HG02970 (cell line): ENCODE measurements around the gene MED15.

Experiments used
- ATAC-seq: cut with Tn5 transposase; IDR thresholded peaks from one replicate; pipeline ENCODE4 v1.9.1; 2021; ENCODE audit warnings: mild to moderate bottlenecking, moderate library complexity, moderate number of reproducible peaks; ENCODE audit not compliant: unreplicated experiment, low FRiP score

The MED15 gene

DNA sequence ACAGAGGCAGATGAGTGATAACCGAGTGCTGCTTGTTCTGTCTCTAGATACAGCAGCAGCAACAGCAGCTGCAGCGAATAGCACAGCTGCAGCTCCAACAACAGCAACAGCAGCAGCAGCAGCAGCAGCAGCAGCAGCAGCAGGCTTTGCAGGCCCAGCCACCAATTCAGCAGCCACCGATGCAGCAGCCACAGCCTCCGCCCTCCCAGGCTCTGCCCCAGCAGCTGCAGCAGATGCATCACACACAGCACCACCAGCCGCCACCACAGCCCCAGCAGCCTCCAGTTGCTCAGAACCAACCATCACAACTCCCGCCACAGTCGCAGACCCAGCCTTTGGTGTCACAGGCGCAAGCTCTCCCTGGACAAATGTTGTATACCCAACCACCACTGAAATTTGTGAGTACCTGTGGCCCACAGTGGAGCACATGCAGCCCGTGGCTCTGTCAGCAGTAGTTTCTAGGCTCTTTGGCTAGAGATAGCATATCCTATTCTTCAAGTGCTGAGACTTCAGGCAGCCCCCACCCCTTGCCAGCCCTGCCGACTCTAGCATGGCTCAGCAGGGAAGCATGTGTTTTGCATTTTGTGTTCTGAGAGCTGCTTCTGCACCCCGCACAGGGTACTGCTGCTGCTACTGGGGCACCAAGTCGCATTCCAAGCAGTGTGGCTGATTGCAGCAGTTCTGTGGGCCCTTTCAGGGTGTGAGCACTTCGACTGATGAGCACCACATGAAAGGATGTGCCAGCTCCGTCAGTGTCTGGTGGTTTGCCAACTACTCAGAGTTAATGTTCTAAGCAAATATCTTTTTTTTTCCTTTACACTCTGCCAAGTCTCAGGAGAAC, 59.2 kb downstream of the MED15 start:
- no peak for ATAC-seq

DNA sequence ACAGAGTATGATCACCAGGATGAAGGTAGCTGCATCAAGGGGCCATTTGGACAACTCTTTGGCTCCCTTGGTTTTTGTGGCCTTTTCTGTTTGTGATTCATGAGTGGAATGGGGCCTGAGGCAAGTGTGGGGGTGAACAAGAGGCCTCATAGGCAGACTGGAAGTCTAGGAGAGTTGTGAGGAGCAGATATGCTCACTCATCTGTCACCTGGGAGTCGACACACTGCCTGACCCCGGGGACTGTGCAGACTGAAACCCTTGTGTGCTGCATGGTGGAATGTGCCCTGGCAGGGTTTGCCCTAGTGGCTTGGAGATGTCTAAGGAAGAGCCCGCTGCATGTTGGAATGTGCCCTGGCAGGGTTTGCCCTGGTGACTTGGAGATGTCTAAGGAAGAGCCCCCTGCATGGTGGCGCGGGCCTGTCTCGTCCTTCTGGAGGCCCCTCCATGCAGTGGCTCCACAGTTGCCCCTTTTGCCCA, 60.0 kb downstream of the MED15 start:
- ATAC-seq = no peak

DNA sequence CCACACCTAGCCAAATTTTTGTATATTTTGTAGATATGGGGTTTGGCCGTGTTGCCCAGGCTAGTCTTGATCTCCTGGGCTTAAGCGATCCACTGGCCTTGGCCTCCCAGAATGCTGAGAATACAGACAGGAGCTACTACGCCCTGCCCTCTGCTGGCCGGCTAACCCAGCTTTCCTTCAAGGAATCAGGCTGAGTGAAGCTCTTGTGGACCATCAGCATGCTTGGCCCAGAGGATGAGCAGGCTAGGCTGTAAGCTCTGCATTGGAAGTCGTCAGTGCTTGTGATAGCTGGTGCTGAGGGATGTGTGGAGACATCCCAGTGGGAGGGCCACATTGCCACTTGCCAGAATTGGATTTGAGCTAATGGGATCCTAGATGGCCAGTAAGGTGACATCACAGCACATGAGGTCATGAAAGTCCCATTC, 60.6 kb downstream of the MED15 start:
- ATAC-seq = no peak

DNA sequence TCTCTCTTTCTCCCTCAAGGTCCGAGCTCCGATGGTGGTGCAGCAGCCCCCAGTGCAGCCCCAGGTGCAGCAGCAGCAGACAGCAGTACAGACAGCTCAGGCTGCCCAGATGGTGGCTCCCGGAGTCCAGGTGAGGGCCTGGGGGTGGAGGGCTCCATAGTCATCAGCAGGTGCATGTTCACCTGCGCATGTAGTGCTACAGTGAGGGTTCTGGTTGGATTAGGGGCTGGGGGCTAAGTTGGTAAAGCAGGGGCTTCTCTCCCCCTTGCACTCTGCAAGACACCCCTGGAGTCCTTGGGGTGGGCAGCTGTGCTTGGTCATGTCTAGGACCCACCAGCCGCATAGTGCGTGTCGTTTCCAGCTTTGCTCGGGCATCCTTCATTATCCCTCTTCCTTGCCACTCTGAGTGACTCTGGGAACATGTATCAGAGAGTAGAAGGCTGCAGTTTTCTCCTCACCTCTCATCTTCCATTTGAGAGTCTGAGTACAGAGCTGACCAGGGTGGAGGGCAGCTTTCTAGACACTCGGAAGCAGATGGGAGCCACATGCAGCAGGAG, 61.2 kb downstream of the MED15 start:
- ATAC-seq = no peak

DNA sequence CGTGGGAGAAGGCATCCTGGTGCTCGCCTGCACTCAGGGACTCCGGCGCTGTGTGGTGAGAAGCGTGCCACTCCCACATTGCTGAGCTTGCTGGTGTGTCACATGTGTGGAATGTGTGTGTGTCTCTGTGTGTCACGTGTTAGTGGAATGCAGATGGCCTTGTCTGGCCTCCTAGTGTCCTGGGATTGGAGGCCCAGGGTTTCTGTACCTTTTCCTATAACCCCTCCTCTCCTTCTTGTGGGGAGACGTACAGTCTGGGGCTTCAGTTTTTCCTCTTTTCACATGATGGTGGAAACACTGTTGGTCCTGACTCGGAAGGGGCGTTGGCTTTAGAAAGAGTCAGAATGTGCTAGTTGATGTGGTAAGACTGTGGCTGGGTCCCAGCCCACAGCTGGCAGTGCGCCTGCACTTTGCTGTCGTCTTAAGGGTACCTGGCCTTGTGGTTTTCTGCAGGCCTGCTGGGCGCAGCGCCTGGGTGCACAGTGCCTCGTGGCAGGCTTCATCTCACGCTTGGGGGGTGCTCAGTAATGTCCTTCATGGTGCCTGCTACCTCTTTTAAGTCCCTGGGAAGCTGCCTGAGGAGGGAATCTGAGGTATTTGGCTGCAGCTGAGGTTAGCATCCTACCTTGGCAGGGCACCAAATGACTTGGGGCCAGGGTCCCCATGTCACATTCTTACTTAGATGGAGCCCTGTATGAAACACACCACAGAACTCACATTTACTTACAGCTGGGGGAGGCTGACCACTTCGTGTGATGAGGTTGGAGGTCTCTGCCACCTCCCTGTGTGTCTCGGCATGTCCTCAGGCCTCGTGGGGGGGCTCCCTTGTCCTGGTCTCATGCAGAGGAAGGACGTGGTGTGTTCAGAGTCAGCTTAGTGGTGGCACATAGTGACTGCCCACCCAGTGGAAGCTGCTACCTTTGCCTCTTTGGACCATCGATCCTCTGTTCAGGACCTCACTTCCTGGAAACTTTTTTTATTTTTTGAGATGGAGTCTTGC, 61.9 kb downstream of the MED15 start:
- no peak for ATAC-seq

DNA sequence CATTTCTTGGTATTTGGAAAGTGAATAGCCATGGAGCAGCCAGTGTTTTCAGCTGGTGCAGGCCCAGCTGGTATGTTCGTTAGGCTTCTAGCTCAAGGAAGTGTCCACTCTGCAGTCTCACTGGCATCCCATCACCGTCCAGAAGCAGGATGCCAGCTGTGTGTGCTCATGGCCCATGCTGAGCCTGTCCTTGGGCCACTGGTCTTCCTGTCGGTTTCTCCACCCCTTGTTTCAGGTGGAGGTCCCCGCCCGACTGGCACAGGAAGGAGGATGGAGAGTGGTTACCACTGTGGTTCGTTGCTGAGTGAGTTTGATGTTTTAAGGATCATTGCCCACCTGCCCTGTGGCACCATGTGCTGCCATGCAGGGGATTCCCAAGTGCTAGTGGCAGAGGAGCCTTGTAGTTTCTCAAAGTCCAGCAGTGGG, 63.7 kb downstream of the MED15 start:
- no peak for ATAC-seq

DNA sequence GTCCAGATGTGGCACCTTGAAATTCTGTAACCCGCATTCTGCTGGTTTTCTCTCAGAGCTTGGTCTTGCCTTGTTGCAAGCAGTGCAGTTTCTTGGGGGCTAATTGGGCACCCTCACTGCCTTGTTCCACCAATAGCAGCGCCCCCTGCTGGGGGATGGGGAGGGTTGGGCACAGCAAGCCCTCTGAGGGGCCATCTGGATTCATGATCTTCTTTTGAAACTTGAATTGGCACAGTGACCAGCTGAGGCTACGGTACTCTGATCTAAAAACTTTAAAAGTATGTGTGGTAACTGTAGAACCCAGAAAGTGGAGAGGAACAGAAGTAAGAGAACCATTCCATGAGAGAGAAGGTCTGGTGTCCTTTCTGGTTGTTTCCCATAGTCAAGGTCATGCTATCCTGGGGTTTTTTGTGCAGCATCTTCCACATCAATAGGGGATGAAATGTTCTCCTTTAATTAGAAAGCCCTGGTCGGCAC, 64.2 kb downstream of the MED15 start:
- ATAC-seq = no peak

DNA sequence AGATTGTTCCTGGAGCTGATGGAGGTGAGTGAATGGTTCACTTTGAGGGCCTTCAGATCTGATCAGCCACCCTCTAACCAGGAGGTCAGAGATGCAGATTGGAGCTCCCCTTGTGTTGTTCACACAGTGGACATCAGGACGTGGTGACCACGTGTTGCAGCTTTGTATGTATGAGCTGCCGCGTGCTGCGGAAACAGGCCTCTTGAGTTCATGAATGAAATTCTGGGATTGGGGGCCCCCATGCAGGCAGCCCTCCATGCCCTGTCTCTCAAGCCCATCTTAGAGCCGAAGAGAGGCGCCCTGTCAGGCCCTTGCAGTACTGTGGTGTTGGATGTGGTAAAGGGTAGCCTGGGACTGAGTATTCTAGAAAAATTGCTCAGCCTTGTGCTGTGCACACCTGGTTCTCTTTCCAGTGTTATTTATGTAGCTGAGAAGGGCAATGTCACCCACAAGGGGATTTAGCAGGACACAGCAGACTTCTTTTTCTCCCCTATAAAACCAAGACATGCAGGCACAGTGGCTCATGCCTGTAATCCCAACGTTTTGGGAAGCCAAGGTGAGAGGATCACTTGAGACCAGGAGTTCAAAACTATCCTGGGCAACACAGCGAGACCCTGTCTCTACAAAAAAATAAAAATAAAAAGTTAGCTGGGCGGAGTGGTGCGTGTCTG, 64.9 kb downstream of the MED15 start:
- no peak for ATAC-seq

DNA sequence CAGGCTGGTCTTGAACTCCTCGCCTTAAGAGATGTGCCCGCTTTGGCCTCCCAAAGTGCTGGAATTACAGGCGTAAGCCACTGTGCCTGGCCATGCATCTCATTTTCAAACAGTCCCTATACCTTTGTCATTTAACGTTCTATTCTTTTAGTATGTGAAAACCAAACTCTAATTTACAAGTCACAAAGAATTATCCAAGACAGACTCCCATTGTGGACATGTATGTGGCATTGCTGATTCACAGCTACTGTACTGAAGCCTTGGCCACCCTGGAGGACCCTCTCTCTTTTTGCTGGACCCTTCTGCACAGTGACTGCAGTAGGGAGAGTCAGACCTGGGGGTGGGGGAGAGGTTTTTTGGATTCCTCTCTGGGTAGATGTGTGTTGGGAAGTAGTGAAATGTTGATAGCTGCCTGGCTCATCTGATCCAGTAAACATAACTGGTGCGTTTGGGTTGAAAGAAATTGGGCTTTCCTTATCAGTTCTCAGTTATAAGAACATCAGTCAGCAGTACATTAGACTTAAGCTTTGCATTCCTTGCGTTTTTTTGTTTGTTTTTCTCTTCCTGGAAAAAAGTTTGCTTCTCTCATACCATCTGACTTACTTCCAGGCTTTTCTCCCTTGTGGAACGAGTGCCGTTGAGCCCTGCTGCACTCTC, 65.9 kb downstream of the MED15 start:
- ATAC-seq = no peak

DNA sequence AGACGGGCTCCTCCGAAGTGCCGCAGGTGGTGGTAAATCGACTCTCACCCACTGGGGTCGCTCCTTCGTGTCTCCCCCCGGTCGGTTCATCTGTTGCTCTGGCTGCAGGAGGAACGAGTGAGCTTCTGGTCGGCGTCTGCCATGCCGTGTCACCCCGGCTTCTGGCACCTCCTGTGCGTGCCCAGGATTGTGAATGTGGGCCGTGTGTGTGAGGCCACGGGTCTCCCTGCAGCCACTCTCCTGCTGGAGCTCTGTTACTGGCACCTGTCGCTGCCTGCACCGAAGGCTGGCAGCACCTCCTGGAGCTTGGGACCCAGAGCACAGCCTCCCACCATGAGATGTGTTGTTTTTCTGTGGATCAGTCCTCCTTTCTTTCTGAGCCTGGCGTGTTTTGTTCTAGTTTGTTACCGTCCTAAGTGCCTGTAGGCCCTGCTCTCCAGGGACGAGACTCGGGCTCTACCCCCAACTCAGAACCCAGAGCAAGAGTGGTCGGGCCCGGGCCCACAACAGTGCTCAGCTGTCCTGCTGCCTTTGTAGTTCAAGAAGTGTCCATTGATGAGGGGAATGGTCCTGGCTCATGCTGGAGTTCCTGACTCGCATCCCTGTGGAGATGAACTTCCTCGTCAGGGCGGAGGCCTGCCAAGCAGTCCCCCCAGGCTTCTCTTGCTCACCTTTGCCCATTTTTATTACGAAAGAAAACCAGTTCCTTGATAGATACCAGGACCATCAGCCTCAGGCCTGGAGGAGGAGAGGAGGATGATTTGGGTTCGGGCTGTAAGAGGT, 66.6 kb downstream of the MED15 start:
- ATAC-seq = no peak

DNA sequence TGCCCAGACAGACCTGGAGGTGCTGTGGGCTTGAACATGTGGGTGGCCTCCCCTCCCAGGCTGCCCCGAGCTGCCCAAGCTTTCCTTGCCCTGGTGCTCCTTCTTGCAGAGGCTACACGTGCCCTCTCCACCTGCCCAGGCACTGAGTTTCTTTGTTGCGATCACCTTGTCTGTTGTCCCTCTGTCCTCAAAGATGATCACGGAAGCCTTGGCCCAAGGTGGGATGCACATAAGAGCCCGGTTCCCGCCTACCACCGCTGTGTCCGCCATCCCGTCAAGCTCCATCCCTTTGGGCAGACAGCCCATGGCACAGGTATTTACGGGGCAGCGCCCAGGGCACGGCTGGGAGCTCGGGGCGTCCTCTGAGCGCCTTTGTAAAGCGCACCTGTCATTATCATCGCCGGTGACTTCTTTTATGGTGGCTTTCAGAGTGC, 67.5 kb downstream of the MED15 start:
- ATAC-seq = no peak

DNA sequence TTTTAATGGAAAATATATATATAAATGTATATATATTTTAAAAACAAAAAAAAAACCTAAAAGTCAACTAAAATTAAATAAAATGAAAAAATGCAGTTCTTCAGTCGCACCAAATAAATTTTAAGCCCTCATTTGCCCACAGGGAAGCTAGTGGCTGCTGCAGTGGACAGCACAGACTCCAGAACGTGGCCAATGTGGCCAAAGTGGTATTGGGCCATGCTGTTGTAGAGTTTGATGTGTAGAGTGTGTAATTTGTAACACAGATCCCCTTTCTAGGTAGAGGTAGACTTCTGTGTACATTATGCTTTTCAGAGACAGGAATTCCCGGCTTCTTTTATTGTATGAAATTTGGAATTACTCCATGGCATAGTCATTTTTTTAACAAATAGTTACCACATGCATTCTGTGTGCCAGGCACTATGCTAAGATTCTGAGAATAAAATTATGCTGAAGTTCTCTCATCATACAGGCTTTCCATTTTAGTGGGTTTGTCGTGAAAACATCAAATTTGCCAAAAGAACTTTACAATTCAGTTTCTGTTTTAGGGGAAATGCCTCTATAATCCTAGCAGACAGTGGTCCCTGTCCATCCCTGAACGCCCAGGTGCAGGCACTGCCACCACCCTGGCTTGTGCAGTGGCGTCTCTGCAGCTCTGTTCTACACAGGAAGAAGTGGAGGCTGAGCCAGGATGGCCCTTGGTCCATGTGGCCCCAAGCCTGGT, 68.5 kb downstream of the MED15 start:
- no peak for ATAC-seq

DNA sequence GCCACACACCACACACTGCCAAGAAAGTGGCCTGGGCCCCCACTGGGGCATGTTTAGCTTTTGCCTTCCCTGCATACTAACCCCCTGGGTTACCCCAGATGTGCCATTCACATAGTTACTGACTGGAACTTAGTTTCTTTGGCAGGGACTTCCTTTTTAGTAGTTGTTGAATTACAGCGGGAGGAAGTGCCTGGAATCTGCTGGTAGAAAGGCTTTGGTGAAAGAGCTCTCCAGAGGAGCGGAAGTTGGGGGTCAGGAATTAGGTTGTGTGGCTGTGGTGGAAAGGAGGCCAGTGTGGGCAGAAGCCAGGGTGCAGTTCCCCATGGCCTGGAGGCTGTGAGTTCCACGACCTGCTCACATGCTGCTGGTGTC, 69.0 kb downstream of the MED15 start:
- ATAC-seq = no peak

DNA sequence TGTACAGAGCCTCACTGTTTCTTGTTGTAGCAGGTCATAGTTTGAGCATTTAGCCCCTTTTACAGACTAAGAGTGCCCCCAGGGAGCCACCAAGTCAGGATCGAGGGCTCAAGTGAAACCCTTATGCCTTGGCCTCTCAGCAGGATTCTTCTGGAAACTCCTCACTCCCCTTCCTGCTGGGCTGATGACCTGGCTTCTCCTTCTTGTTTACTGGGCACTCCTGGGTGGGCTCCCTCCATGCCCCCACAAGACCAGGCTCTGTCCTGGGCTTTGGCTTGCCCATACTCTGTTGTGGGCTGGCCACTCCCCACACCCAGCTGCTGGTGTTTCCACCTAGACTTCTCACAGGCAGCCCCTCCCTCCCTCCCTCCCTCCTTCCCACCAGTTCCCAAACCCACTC, 69.6 kb downstream of the MED15 start:
- no peak for ATAC-seq

DNA sequence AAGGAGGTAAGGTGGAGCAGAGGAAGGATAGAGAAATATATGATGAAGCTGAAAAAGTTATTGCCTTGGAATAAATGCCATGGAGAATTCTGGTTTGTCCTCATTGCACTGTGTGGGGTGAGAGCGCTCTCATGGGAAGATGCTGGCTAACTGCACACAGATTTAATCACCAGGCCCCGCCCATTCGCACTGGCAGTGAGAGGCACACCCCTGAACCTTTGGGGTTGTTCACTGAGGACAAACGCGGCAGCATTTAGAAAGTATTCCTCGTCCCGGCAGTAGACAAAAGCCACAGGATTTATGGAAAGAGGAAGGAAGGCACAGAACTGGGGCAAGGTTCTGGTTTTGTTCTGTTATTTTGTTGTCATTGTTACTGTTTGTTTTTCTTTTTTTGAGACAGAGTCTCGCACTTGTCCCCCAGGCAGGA, 70.2 kb downstream of the MED15 start:
- no peak for ATAC-seq

DNA sequence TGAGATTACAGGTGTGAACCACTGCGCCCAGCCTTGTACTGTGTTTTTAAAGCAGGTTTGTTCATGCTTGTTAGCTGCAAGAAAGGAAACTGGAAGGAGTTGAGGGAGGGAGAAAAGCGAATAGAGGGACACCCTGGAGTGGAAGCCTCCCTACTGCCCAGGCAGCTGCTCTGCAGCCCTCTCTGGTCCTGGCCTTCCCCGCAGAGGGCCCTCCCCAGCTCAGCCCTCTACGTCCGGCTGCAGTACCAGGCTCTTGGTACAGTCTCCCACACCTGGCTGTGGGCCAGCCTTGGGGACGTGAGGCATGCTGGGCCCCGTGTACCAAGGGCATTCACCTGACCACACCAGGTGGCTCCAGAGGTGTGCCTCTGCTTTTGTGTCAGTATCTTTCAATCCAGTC, 70.8 kb downstream of the MED15 start:
- ATAC-seq = no peak

DNA sequence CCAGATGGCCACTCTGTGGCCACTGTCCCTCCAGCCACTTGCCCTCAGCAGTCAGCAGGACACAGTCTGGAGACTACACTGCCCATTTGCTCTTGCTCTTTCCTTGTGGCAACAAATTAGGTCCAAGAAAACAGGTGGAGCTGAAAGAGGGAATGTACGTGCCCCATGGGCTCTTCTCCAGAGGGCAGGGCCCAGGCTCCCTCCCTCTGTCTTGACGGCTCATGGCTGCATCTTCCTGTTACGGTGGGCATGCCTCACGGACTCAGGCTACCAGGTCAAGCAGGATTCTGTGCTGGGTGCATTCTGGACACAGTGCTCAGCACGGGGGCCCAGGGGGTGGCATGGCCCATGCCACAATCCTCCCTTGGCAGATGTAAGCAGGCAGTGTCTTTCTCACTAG, 71.3 kb downstream of the MED15 start:
- no peak for ATAC-seq
